Neural crest cell (in vitro differentiated cells): ENCODE measurements around the gene SMARCC1. TPM values are rescaled to one million over a fixed set of nuclear protein-coding genes. Genes with fewer than 3 reads are reported as not detected.
A peak's percentile ranks its signal among the peaks of the same experiment; 100 is the strongest.

Source experiments
- DNase-seq: peaks from one replicate; pipeline ENCODE4 v3.0.0; 2021; ENCODE audit warnings: low read depth, mixed read lengths, low spot score
- H3K27ac Mint-ChIP-seq: one replicate; pipeline ENCODE4 v1.8.0; 2021; ENCODE audit warnings: mild to moderate bottlenecking, mixed read lengths; ENCODE audit not compliant: unreplicated experiment
- H3K27me3 Mint-ChIP-seq: 2 replicates; pipeline ENCODE4 v1.8.0; 2021; ENCODE audit warnings: low read depth, mild to moderate bottlenecking, mixed read lengths
- H3K36me3 Mint-ChIP-seq: 2 replicates; pipeline ENCODE4 v1.8.0; 2021; ENCODE audit warnings: low read depth, mild to moderate bottlenecking, mixed read lengths
- H3K4me1 Mint-ChIP-seq: 2 replicates; pipeline ENCODE4 v1.8.0; 2021; ENCODE audit warnings: mixed read lengths
- H3K4me3 Mint-ChIP-seq: one replicate; pipeline ENCODE4 v1.8.0; 2021; ENCODE audit warnings: mild to moderate bottlenecking, mixed read lengths
- H3K9me3 Mint-ChIP-seq: 2 replicates; pipeline ENCODE4 v1.8.0; 2021; ENCODE audit warnings: mixed read lengths
- CTCF ChIP-seq: fragments of 200-600 bp; sonication (generic); conservative IDR thresholded peaks from 2 replicates; pipeline ENCODE4 v1.5.0; 2021; ENCODE audit warnings: antibody characterized with exemption, mild to moderate bottlenecking
- total RNA-seq: library from RNA; stranded (reverse); gene quantifications from 2 replicates; pipeline ENCODE4 v1.2.1, GENCODE V29; 2021

Gene SMARCC1
- total RNA-seq, 1 donor from 2014 or later, result 281 TPM

- no peak for DNase-seq
- TF ChIP-seq CTCF, result no peak
- H3K36me3 Mint-ChIP-seq, result peaks cover 22% of the 10 kb centered on the region
- H3K27me3 Mint-ChIP-seq, result no peaks in the 10 kb centered on the region
- peak overlapping the region; percentile 6 for H3K4me3 Mint-ChIP-seq
- no peaks in the 10 kb centered on the region for H3K4me1 Mint-ChIP-seq
- H3K9me3 Mint-ChIP-seq, result no peaks in the 10 kb centered on the region
- no peak overlapping the region for H3K27ac Mint-ChIP-seq
Measured at GRCh38 chr3:47813551-47814177, 32.0 kb upstream of the SMARCC1 start.

GRCh38 chr3:47804577-47804976 is 22.9 kb upstream of the SMARCC1 start:
- DNase-seq, result no peak
- H3K27me3 Mint-ChIP-seq, result no peaks in the 10 kb centered on the region
- peak overlapping the region; percentile 100 for H3K4me3 Mint-ChIP-seq
- H3K4me1 Mint-ChIP-seq, result peaks cover 27% of the 10 kb centered on the region
- H3K9me3 Mint-ChIP-seq, result no peaks in the 10 kb centered on the region
- no peak overlapping the region for H3K27ac Mint-ChIP-seq
- TF ChIP-seq CTCF, result no peak
- H3K36me3 Mint-ChIP-seq, result peaks cover 4% of the 10 kb centered on the region

- no peaks in the 10 kb centered on the region for H3K9me3 Mint-ChIP-seq
- H3K4me1 Mint-ChIP-seq, result peaks cover 28% of the 10 kb centered on the region
- H3K27ac Mint-ChIP-seq, result peak overlapping the region; percentile 100
- peak overlapping the region; percentile 100 for H3K4me3 Mint-ChIP-seq
- no peak for TF ChIP-seq CTCF
- no peak for DNase-seq
- H3K36me3 Mint-ChIP-seq, result peaks cover 4% of the 10 kb centered on the region
- H3K27me3 Mint-ChIP-seq, result no peaks in the 10 kb centered on the region
Measured at GRCh38 chr3:47803480-47804025, 21.9 kb upstream of the SMARCC1 start.

DNA sequence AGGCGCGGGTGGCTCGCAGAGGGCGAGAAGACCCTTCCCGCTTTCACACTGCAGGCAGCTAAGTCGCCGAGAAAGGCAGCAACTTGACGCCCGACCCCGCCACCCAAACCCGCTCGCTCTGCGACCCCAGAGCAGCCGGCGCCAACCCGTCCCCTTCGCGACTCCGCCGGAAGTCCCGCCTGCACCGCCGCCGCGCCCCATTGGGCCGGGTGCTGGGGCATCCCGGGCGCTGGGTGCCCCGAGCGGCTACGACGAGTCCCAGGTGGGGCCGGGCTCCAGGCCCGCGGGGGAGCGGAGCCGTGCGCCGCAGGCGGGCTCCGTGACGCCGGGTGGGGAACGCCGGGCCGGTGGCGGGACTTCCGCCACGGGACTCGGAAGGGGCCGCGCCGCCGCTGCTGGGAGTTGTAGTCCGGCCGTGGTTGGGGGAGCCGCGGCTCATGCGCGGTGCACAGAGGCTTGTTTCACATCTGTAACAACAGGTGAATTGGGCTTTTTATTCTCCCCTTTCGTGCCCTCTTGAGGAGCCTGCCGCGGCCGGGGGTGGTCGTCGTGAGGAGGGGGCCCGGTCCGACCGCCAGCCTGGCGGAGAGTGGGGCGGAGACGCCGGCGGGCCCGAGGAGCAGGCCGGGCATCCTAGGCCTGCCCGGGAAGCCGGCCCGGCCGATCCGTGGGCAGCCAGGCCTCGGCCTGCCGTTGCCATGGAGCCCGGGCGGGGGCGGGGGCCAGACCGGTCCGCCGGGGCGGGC is 21.2 kb upstream of the SMARCC1 start, which contains the start of gene DHX30:
Gene DHX30, plus strand, starts transcription at position 405 of the 746 bp plus-strand sequence. CDS start 7,546 bp downstream, outside the sequence.
- H3K27me3 Mint-ChIP-seq, result no peaks in the 10 kb centered on the region
- H3K9me3 Mint-ChIP-seq, result no peaks in the 10 kb centered on the region
- DNase-seq, result peak; percentile 77
- H3K27ac Mint-ChIP-seq, result peak within 1 kb of the TSS; percentile 100
- TF ChIP-seq CTCF, result no peak
- H3K36me3 Mint-ChIP-seq, result peaks cover 4% of the 10 kb centered on the region
- peak within 1 kb of the TSS; percentile 100 for H3K4me3 Mint-ChIP-seq
- H3K4me1 Mint-ChIP-seq, result peaks cover 28% of the 10 kb centered on the region

DNA sequence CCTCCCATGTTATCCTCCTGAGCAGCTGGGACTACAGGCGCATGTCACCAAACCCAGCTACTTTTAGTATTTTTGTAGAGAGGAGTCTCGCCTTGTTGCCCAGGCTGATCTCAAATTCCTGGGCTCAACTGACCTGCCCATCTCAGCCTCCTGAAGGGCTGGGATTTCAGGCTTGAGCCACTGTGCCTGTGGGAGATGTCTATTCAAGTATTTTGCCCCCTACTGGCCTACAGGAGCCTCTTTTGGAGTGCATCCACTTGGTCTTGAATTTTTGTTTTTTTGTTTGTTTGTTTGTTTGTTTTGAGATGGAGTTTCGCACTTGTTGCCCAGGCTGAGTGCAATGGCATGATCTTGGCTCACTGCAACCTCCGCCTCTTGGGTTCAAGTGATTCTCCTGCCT is 18.0 kb upstream of the SMARCC1 start:
- no peaks in the 10 kb centered on the region for H3K36me3 Mint-ChIP-seq
- no peak overlapping the region for H3K27ac Mint-ChIP-seq
- peaks cover 33% of the 10 kb centered on the region for H3K4me1 Mint-ChIP-seq
- no peaks in the 10 kb centered on the region for H3K27me3 Mint-ChIP-seq
- peak; percentile 61 for TF ChIP-seq CTCF
- peak overlapping the region; percentile 64 for H3K4me3 Mint-ChIP-seq
- DNase-seq, result no peak
- no peaks in the 10 kb centered on the region for H3K9me3 Mint-ChIP-seq
